ENCODE data around the gene SARDH. TPM values are rescaled to one million over a fixed set of nuclear protein-coding genes. Genes with fewer than 3 reads are reported as not detected.

The SARDH gene
- total and polyA plus RNA-seq, 5 donors = 1.7 to 3.2 (median 2.7) TPM

DNA sequence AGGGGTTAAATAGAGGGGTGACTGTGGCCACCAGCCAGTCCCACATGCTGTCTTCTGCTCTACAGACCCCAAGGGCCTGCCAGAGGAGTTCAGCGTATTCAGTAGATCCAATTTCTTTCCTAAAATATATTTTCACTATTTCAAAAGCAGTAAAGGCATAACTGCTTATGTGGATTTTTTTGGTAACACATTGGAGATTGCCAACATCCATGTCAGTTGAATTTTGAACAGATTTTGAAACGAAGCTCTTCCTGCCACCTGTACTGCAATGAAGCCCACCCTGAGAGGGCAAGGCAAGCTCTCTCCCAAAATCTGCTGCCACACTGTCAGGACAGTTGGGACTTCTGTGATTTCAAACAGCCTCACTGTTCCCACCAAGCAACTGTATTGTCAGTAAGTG, 37.1 kb upstream of the SARDH start:
- Histone ChIP-seq H3K4me3 (ENCODE audit: low read length) (no peak overlapping the region), H3K27me3 (ENCODE audit: control insufficient read depth, insufficient read depth) (no peaks in the 10 kb centered on the region), H3K9me3 (ENCODE audit: control insufficient read depth, low read length) (no peaks in the 10 kb centered on the region), H3K4me1 (ENCODE audit: control insufficient read depth, insufficient read depth, low read length) (no peaks in the 10 kb centered on the region), H3K27ac (ENCODE audit: low read length) (no peak overlapping the region)
- ATAC-seq (no peak), DNase-seq (no peak)
- WGBS = 95% methylated on average over 2 of the region's 2 CpGs
- intact Hi-C loops (cut with DNase I) = no loop called here

DNA sequence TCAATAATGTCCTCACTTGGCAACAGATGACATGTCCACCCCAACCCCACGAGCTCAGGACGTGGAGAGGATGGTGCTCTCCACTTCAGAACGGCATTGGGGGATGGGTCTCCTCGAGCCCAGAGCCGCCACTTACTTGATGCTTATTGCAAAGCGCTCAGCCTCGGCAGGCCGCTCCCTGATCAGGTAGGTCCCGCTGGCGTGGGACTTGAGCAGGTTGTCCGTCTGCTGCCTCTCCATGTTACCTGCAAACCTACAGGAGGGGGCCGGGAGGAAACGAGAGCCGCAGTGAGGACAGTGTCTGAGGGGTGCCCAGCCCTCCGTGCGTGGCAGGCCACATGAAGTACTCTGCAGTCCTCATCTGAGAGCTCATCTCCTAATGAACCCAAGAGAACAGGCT, 36.6 kb upstream of the SARDH start:
- Histone ChIP-seq H3K4me3 (ENCODE audit: low read length) (no peak overlapping the region), H3K4me1 (ENCODE audit: control insufficient read depth, insufficient read depth, low read length) (no peaks in the 10 kb centered on the region), H3K27ac (ENCODE audit: low read length) (no peak overlapping the region), H3K9me3 (ENCODE audit: control insufficient read depth, low read length) (no peaks in the 10 kb centered on the region), H3K27me3 (ENCODE audit: control insufficient read depth, insufficient read depth) (no peaks in the 10 kb centered on the region)
- WGBS = 98% methylated on average over 16 of the region's 16 CpGs
- intact Hi-C loops (cut with DNase I) = no loop called here
- peak; percentile 10 to 42 (median 41) for DNase-seq
- ATAC-seq = no peak

DNA sequence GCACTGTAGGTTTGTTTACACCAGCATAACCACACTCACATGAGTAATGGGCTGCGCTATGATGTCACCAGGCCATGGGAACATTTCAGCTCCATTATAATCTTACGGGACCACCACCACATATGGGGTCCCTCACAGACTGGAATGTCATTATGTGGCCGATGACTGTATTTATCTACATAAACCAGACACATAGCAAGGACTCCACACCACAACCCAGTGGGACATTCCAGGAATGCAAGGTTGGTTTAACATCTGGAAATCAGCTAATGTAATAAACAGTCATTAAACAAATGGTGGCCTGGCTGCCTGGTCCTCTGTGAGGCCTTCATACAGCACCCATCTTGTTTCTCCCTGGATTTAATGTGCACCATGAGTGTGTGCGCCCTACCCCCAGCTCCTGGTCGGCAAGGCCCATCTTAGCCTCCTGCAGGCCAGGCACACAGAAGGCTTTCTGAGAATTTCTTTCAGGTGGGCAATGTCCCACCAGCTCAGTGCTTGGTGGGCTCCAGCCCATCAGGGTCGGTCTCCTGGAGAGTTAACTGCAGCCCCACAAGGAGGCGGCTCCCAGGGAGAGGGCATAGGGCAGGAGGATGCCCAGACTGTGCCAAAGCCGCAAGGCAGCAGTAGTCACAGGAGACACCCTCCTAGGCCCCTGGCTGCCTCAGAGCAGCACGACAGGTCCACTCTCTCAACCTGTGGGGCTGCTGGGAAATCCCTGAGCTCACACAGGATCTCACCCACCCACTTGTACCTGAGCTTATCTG, 35.9 kb upstream of the SARDH start:
- no peaks in the 10 kb centered on the region for H3K27me3 ChIP-seq (ENCODE audit: control insufficient read depth, insufficient read depth)
- H3K4me1 ChIP-seq (ENCODE audit: control insufficient read depth, insufficient read depth, low read length) = no peaks in the 10 kb centered on the region
- no peak overlapping the region for H3K27ac ChIP-seq (ENCODE audit: low read length)
- WGBS = 98% methylated on average over 9 of the region's 9 CpGs
- DNase-seq (peak; percentile 5 to 26 (median 12)), ATAC-seq (no peak)
- H3K9me3 ChIP-seq (ENCODE audit: control insufficient read depth, low read length) = no peaks in the 10 kb centered on the region
- intact Hi-C loops (cut with DNase I) = no loop called here
- H3K4me3 ChIP-seq (ENCODE audit: low read length) = no peak overlapping the region

DNA sequence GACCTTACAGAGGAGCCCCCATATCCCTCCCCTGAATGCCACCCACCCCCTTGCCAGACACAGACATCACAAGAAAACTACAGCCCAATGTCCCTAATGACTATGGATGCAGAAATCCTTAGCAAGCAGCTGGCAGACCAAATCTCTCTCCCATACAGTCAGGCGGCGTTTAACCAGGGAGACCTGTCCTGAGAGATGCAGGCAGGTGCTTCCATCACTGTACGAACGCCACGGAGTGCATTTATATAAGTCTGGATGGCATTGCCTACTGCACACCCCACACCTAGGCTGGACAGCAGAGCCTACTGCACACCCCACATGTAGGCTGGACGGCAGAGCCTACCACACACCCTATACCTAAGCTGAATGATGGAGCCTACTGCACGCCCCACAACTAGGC, 34.4 kb upstream of the SARDH start:
- ATAC-seq = no peak
- no peaks in the 10 kb centered on the region for H3K9me3 ChIP-seq (ENCODE audit: control insufficient read depth, low read length)
- H3K27ac ChIP-seq (ENCODE audit: low read length) = no peak overlapping the region
- peak in 1 of 3 donors; percentile 13 for DNase-seq
- H3K4me3 ChIP-seq (ENCODE audit: low read length) = no peak overlapping the region
- H3K27me3 ChIP-seq (ENCODE audit: control insufficient read depth, insufficient read depth) = no peaks in the 10 kb centered on the region
- no peaks in the 10 kb centered on the region for H3K4me1 ChIP-seq (ENCODE audit: control insufficient read depth, insufficient read depth, low read length)
- WGBS = 94% methylated on average over 7 of the region's 7 CpGs
- intact Hi-C loops (cut with DNase I) = no loop called here

DNA sequence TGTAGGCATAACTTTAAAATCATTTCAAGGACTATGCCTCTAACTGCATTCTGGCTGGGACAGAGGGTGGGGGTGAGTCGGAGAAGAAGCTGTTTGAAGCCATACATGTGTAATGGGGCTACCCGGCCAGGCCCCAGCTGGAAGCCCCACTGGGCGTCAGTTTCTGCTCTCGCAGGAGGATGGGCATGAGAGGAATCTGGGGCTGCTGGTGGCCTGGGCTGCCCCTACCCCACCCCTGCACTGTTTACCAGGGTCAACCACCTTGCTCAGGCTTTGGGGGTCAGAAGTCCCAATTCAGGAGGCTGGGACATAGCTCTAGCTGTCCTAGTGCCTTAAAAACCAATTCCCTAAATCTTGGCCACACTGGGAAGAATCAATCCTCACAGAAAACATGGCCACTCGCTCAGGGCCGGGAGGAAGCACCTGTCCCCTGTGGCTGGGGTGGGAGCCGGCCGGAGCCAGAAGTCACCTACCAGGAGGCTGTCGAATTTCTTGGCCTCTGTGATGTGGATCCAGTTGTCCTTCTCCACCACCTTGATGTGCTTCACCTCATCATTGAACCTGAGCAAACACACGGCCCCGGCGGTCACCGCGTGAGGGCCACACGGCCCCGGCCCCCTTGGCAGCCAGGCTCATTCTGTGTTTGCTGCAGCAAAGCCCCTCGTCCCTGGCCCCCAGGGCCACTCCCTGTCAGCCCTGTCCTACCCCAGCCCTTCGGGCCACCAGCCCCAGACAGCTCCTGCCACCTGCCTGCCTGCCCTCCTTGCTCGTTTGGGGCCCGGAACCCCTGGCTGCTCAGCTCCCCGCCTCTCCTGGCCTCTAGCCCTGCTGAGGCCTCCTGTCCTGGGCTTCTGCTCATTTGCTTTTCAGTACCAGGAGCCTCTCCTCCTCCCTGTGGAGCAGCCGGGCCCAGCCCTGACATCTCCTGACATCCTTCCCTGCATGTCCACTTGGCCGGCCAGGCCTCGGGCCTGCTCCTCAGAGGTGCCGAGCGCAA, 33.6 kb upstream of the SARDH start:
- 89% methylated on average over 26 of the region's 26 CpGs for WGBS
- peak in 2 of 3 donors; percentile 36 to 40 for DNase-seq
- intact Hi-C loops (cut with DNase I) = no loop called here

DNA sequence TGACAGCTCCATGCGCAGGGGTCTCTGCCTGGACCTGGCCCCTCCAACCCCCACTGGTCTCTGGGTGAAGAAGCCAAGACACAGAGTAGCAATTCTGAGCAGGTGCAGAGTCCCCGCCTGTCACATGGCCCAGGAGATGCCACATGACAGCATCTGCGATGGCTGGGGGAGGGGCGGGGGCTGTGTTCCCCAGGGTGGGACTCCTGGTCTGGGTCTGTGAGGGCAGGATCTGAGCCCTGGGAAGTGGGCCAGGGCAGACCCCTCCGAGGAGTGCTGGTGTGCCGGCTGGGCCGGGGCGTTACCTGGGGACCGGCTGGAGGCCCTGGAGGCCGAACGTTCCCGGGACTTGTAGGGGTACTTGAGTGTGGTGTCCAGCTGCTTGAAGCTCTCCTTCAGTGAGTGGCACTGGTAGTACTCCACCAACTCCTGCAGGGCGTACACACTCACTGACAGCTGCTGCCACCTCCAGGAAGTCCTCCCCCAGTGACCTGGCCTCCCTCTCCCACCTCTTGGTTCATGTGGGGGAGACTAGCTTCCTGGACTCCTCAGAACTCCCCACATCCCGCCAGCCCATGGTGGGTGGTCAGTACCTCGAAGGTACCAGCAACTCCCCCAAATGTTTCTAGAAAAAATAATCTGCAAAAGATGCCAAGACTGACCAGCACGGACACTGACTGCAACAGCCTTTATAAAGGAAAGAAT, 32.1 kb upstream of the SARDH start:
- no peak overlapping the region for H3K27ac ChIP-seq (ENCODE audit: low read length)
- intact Hi-C loops (cut with DNase I) = no loop called here
- peak in 2 of 3 donors; percentile 16 to 61 for DNase-seq
- no peaks in the 10 kb centered on the region for H3K4me1 ChIP-seq (ENCODE audit: control insufficient read depth, insufficient read depth, low read length)
- ATAC-seq = peak; percentile 15 to 21
- H3K27me3 ChIP-seq (ENCODE audit: control insufficient read depth, insufficient read depth) = no peaks in the 10 kb centered on the region
- H3K9me3 ChIP-seq (ENCODE audit: control insufficient read depth, low read length) = no peaks in the 10 kb centered on the region
- H3K4me3 ChIP-seq (ENCODE audit: low read length) = no peak overlapping the region
- 92% methylated on average over 16 of the region's 16 CpGs for WGBS

More for the DNA sequence above, 33.6 kb upstream of the SARDH start:
- H3K9me3 ChIP-seq (ENCODE audit: control insufficient read depth, low read length) = no peaks in the 10 kb centered on the region
- H3K4me1 ChIP-seq (ENCODE audit: control insufficient read depth, insufficient read depth, low read length) = no peaks in the 10 kb centered on the region
- no peaks in the 10 kb centered on the region for H3K27me3 ChIP-seq (ENCODE audit: control insufficient read depth, insufficient read depth)
- no peak overlapping the region for H3K27ac ChIP-seq (ENCODE audit: low read length)
- ATAC-seq = no peak
- no peak overlapping the region for H3K4me3 ChIP-seq (ENCODE audit: low read length)

DNA sequence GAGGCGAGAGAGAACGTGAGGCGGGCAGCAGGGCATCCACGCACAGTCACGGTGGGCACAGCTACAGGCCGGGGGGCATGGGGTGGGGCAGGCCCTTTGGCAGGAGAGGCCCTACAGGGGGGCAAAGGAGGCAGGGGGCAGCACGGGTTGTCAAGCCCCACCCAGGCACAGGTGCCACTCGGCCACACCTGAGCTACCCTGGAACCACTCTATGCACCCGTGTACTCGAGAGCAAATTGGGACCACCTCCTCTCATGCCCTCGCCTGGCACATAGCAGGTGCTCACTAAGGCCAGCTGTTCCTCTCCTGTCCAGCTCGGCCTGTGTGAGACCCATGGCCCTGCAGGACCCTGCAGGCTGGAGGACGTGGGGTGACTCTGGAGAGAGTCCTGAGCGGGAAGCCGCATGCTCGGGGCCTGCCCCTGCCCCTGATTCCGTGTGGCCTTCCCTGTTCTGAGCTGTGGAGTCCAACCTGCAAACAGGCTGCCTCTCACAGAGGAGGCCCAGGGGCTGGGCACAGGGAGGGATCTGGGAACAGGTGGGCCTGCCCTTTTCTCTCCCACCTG, 31.4 kb upstream of the SARDH start:
- intact Hi-C loops (cut with DNase I) = no loop called here
- 92% methylated on average over 17 of the region's 17 CpGs for WGBS
- Histone ChIP-seq H3K27me3 (ENCODE audit: control insufficient read depth, insufficient read depth) (no peaks in the 10 kb centered on the region), H3K4me3 (ENCODE audit: low read length) (no peak overlapping the region), H3K9me3 (ENCODE audit: control insufficient read depth, low read length) (no peaks in the 10 kb centered on the region), H3K27ac (ENCODE audit: low read length) (no peak overlapping the region), H3K4me1 (ENCODE audit: control insufficient read depth, insufficient read depth, low read length) (no peaks in the 10 kb centered on the region)
- ATAC-seq (peak in 1 of 2 donors; percentile 31), DNase-seq (peak in 1 of 3 donors; percentile 46)

DNA sequence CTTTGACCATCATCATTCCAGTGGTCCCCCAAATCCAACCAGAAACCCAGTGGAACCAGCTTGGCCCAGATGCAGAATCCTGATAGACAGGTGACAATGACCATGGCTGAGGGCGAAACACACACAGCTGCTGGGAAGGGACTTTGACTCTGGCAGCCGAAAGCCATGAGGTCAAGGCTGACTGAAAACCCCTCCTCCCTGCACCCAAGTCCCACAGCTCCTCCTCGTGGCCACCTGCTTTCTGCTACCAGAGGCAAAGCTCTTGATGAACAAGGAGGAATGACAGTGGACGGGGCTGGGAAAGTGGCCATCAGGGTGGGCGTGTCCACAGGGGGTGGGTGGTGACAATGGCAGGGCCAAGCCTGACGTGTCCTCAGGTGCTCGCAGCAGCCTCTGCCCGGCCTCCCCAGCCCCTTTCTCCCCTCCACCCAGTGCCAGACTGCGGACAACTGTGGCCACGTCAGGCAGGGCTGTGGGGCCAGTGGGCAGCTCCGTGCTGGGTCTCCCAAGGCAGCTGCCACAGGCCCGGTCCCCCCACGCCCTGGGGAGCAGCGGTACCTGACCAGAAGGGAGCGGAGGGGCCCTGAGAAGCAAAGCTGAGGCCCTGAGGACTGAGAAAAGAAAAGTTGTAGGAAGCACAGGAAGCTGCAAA, 30.8 kb upstream of the SARDH start:
- H3K4me3 ChIP-seq (ENCODE audit: low read length) = no peak overlapping the region
- WGBS = 89% methylated on average over 15 of the region's 15 CpGs
- no peaks in the 10 kb centered on the region for H3K9me3 ChIP-seq (ENCODE audit: control insufficient read depth, low read length)
- H3K27ac ChIP-seq (ENCODE audit: low read length) = no peak overlapping the region
- ATAC-seq = peak; percentile 34 to 42
- intact Hi-C loops (cut with DNase I) = no loop called here
- peak in 2 of 3 donors; percentile 9 to 46 for DNase-seq
- H3K27me3 ChIP-seq (ENCODE audit: control insufficient read depth, insufficient read depth) = no peaks in the 10 kb centered on the region
- no peaks in the 10 kb centered on the region for H3K4me1 ChIP-seq (ENCODE audit: control insufficient read depth, insufficient read depth, low read length)

DNA sequence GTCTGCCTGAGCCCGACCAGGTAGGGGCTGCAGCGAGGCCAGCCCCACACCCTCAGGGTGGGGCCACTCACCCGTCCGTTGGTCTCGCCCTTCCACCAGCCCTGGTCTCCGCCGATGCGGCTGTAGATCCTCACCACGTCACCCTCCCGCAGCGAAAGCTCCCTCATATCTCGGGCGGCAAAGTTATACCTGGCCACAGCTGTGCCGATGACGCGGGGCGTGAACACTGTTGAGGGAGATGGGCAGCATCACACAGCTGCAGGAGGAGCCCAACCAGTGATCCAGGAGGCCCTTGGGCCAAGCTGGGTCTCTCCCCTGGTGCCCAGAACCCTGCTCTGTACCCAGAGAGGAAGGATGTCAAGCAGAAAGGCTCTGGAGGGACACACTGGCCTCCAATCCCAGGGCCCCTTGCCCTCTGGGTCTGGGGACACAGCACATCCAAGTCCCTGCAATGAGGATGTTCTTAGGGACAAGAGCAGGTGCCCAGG, 30.3 kb upstream of the SARDH start:
- H3K4me3 ChIP-seq (ENCODE audit: low read length) = no peak overlapping the region
- H3K27me3 ChIP-seq (ENCODE audit: control insufficient read depth, insufficient read depth) = no peaks in the 10 kb centered on the region
- intact Hi-C loops (cut with DNase I) = no loop called here
- ATAC-seq = no peak
- 95% methylated on average over 17 of the region's 17 CpGs for WGBS
- no peaks in the 10 kb centered on the region for H3K4me1 ChIP-seq (ENCODE audit: control insufficient read depth, insufficient read depth, low read length)
- H3K27ac ChIP-seq (ENCODE audit: low read length) = no peak overlapping the region
- no peaks in the 10 kb centered on the region for H3K9me3 ChIP-seq (ENCODE audit: control insufficient read depth, low read length)
- peak in 2 of 3 donors; percentile 9 to 53 for DNase-seq

DNA sequence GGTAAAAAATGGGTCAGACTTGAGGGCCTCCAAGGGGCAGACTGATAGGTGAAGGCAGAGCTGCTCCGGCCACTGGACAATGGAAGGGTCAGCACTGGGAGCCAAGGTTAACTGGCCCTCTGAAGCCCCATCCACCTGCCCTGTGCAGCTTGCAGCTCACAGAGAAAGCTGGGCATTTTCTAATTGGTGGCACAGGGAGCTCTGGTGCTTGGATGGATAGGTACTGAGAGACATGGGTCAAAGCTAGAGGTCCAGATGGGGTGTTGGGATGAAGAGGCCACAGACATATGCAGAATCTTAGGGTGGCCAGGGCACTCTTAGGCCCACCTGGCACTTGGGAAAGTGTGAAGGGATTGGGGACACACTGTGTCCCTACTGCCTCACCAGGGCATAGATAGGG, 29.5 kb upstream of the SARDH start:
- Histone ChIP-seq H3K4me1 (ENCODE audit: control insufficient read depth, insufficient read depth, low read length) (no peaks in the 10 kb centered on the region), H3K27me3 (ENCODE audit: control insufficient read depth, insufficient read depth) (no peaks in the 10 kb centered on the region), H3K4me3 (ENCODE audit: low read length) (no peak overlapping the region), H3K9me3 (ENCODE audit: control insufficient read depth, low read length) (no peaks in the 10 kb centered on the region), H3K27ac (ENCODE audit: low read length) (no peak overlapping the region)
- 97% methylated on average over 1 of the region's 1 CpG for WGBS
- no peak for ATAC-seq
- DNase-seq = no peak
- intact Hi-C loops (cut with DNase I) = no loop called here

Measured in right cardiac atrium (tissue), 5 donors.